ENCODE results near the gene CELA1. TPM values are rescaled to one million over a fixed set of nuclear protein-coding genes. Genes with fewer than 3 reads are reported as not detected.

CELA1 gene
- total RNA-seq, 1 donor from 2014 or later = not detected

GRCh38 chr12:51379571-51379970 is 33.1 kb upstream of the CELA1 start:
- intact Hi-C loops (cut with DNase I) = no loop called here
- ATAC-seq (no peak), DNase-seq (no peak)
- no peaks in the 10 kb centered on the region for H3K9me3 ChIP-seq
- H3K36me3 ChIP-seq = peaks cover 11% of the 10 kb centered on the region
- no peak overlapping the region for H3K4me3 ChIP-seq
- H3K4me1 ChIP-seq = no peaks in the 10 kb centered on the region
- H3K27ac ChIP-seq = no peak overlapping the region
- TF ChIP-seq CTCF (IDR thresholded peaks at IDR 0.05) = no peak
- H3K27me3 ChIP-seq (ENCODE audit: low read depth) = peaks cover 5% of the 10 kb centered on the region

- no peak for TF ChIP-seq CTCF (IDR thresholded peaks at IDR 0.05)
- H3K36me3 ChIP-seq = peaks cover 11% of the 10 kb centered on the region
- H3K9me3 ChIP-seq = no peaks in the 10 kb centered on the region
- ATAC-seq (no peak), DNase-seq (no peak)
- H3K4me1 ChIP-seq = no peaks in the 10 kb centered on the region
- H3K27ac ChIP-seq = no peak overlapping the region
- peaks cover 5% of the 10 kb centered on the region for H3K27me3 ChIP-seq (ENCODE audit: low read depth)
- intact Hi-C loops (cut with DNase I) = no loop called here
- H3K4me3 ChIP-seq = no peak overlapping the region
These were observed 32.3 kb upstream of the CELA1 start for GRCh38 chr12:51378749-51379148.

GRCh38 chr12:51377099-51377984 is 30.9 kb upstream of the CELA1 start:
- ATAC-seq = no peak

GRCh38 chr12:51374856-51375255 is 28.4 kb upstream of the CELA1 start:
- DNase-seq (no peak), ATAC-seq (no peak)
- no peak overlapping the region for H3K4me3 ChIP-seq
- no peak overlapping the region for H3K27ac ChIP-seq
- H3K36me3 ChIP-seq = peaks cover 7% of the 10 kb centered on the region
- intact Hi-C loops (cut with DNase I) = no loop called here
- H3K27me3 ChIP-seq (ENCODE audit: low read depth) = peaks cover 5% of the 10 kb centered on the region
- H3K9me3 ChIP-seq = no peaks in the 10 kb centered on the region
- no peak for TF ChIP-seq CTCF (IDR thresholded peaks at IDR 0.05)
- H3K4me1 ChIP-seq = peaks cover 8% of the 10 kb centered on the region

More at GRCh38 chr12:51377099-51377984, 30.9 kb upstream of the CELA1 start:
- Histone ChIP-seq H3K27me3 (ENCODE audit: low read depth) (peaks cover 5% of the 10 kb centered on the region), H3K36me3 (peaks cover 11% of the 10 kb centered on the region), H3K9me3 (no peaks in the 10 kb centered on the region), H3K4me1 (no peaks in the 10 kb centered on the region), H3K27ac (no peak overlapping the region), H3K4me3 (no peak overlapping the region)
- intact Hi-C loops (cut with DNase I) = no loop called here
- no peak for DNase-seq
- TF ChIP-seq CTCF (IDR thresholded peaks at IDR 0.05) = no peak

GRCh38 chr12:51374361-51374760 is 27.9 kb upstream of the CELA1 start:
- intact Hi-C loops (cut with DNase I) = no loop called here
- ATAC-seq (no peak), DNase-seq (no peak)
- no peak overlapping the region for H3K4me3 ChIP-seq
- peaks cover 12% of the 10 kb centered on the region for H3K4me1 ChIP-seq
- no peaks in the 10 kb centered on the region for H3K9me3 ChIP-seq
- peaks cover 2% of the 10 kb centered on the region for H3K27me3 ChIP-seq (ENCODE audit: low read depth)
- no peak for TF ChIP-seq CTCF (IDR thresholded peaks at IDR 0.05)
- H3K36me3 ChIP-seq = peaks cover 7% of the 10 kb centered on the region
- no peak overlapping the region for H3K27ac ChIP-seq
